ENCODE measurements around the gene MED16.
"Not testable (repeated sequence)": the region's sequence is repeated elsewhere in the genome, so short reads cannot be mapped to it uniquely, and the experiment has no call there.

MED16 gene

GRCh38 chr19:853014-853585, 39.9 kb downstream of the MED16 start:
- DNase-seq, result no peak

GRCh38 chr19:852136-853013, 40.6 kb downstream of the MED16 start, which contains the start of gene ELANE:
TSS of gene ELANE (plus strand) at chr19:852303. CDS start at chr19:852329, 26 bp downstream.
- no peak for DNase-seq

- DNase-seq, result no peak
These were observed 42.0 kb downstream of the MED16 start for GRCh38 chr19:850979-851335.

- no peak for DNase-seq
These were observed 42.6 kb downstream of the MED16 start for GRCh38 chr19:850221-850978.

GRCh38 chr19:849195-849594, 43.8 kb downstream of the MED16 start:
- not testable (repeated sequence) for DNase-seq

- DNase-seq, result no peak
These were observed 44.5 kb downstream of the MED16 start for GRCh38 chr19:848386-848921.

GRCh38 chr19:845707-846521, 47.1 kb downstream of the MED16 start:
- no peak for DNase-seq

GRCh38 chr19:844546-844971, 48.4 kb downstream of the MED16 start:
- no peak for DNase-seq

GRCh38 chr19:843836-844545, 49.0 kb downstream of the MED16 start:
- DNase-seq, result no peak

GRCh38 chr19:843180-843835, 49.7 kb downstream of the MED16 start:
- no peak for DNase-seq

- not testable (repeated sequence) for DNase-seq
These were observed 50.2 kb downstream of the MED16 start for GRCh38 chr19:842802-843179.

- no peak for DNase-seq
These were observed 52.3 kb downstream of the MED16 start, which contains the start of gene PRTN3 for GRCh38 chr19:840519-841206. TSS of gene PRTN3 (plus strand) at chr19:840999. CDS start at chr19:841009, 10 bp downstream.

GRCh38 chr19:835210-835810, 57.7 kb downstream of the MED16 start:
- DNase-seq, result no peak

GRCh38 chr19:834216-834615, 58.8 kb downstream of the MED16 start:
- no peak for DNase-seq

- no peak for DNase-seq
These were observed 61.3 kb downstream of the MED16 start for GRCh38 chr19:831407-832369.

GRCh38 chr19:829129-829758, 63.7 kb downstream of the MED16 start:
- no peak for DNase-seq

- no peak for DNase-seq
These were observed 65.2 kb downstream of the MED16 start, which contains the start of gene AZU1 for GRCh38 chr19:827710-828321. TSS of gene AZU1 (plus strand) at chr19:827837. CDS start at chr19:827847, 10 bp downstream.

- no peak for DNase-seq
These were observed 65.7 kb downstream of the MED16 start for GRCh38 chr19:827314-827709.
